Stimulated activated CD4-positive, alpha-beta T cell treated with anti-CD3 and anti-CD28 coated beads, Interleukin-1b, Interleukin-23, amount 100 ng/mL, for 4 hours (primary cell): ENCODE results near the gene KRTAP21-1.
"Not testable (repeated sequence)": the region's sequence is repeated elsewhere in the genome, so short reads cannot be mapped to it uniquely, and the experiment has no call there.

Experiments
- DNase-seq, 2 donors: peaks; one replicate each; pipeline ENCODE4 v3.0.0-alpha.2; 2020; ENCODE audit warnings: low read depth in 2 of 2

The KRTAP21-1 gene

DNA sequence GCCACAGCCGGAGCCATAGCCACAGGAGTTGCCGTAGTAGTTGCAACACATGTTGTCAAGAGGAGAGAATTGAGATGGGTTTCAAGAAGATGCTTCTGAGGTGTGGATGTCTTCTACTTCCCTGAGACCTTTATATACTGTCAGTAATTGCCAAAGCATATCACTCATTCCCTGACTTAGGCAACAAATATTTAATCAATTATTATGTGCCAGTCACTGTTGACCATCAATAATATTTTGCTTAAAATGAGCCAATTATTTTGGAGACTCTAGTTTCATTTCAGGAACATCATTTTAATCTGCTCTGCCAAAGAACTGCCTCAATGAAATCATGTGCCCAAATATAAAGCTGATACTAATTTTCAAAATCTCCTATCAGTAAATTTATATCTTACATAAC is at the start of gene KRTAP21-1:
Gene KRTAP21-1, minus strand, starts transcription at position 101 of the 400 bp plus-strand sequence. Its CDS starts 50 bp downstream, at position 51.
- not testable (repeated sequence) for DNase-seq

DNA sequence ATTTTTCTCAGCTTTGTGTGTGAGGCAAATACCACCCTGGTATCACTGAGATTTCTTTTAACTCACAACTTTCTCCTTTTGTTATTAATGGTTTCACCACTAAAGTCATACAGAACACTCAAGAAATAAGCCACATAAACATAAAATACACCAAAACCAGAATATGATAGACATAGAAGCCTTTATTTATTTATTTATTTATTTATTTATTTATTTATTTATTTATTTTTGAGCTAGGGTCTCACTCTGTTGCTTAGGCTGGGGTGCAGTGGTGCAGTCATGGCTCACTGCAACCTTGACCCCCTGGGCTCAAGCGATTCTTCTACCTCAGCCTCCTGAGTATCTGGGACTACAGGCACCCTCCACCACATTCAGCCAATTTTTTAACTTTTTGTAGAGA is 45.4 kb upstream of the KRTAP21-1 start:
- DNase-seq, result no peak

DNA sequence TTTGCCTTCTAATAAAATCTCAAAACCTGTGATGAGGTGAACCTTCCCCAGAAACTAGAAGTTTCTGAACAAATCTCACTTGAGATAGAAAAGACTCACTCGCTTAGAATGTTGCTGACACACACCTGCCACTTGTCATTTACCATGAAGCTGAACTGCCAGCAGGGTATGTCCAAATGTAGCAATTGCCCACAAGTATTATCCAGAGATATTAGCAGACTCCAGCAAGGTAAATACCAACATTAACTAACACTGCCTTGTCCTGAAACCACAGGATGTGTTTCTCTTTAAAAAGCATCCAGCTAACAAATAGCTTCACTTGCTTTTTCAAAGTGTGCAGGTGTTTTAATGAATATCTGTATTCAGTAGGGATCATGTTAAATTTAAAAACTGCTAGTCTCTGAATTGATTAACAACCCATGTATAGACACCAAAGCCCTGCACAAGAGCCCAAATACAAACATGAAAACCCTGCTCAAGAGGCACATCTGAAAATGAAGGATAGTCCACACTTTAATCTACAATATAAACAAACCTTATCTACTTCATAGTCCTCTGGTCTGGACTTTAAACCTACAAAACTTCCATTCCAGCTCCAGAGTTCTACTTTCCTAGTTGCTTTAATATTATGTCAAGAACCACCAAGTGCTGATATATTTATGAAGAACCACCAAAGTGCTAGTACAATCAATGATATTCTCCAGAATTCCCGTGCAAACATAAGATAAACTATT is 38.5 kb upstream of the KRTAP21-1 start:
- DNase-seq, result no peak

DNA sequence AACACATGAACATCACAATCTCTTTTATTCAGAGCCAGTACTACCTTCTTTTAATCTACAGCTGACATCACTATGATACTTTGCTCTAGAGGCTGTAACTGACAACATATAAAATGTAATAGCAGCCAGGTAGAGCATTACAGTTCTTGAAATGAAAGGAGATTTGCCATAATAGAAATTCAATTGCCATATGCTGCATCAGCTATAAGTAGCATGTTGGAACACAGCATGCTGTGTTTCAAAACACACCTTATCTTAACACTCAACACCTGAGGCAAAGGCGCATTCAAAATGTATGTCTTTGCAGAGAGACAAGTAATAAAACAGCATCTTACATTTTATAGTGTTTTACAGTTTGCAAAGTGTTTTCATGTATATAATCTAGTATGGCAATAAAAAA is 24.0 kb upstream of the KRTAP21-1 start:
- no peak for DNase-seq

DNA sequence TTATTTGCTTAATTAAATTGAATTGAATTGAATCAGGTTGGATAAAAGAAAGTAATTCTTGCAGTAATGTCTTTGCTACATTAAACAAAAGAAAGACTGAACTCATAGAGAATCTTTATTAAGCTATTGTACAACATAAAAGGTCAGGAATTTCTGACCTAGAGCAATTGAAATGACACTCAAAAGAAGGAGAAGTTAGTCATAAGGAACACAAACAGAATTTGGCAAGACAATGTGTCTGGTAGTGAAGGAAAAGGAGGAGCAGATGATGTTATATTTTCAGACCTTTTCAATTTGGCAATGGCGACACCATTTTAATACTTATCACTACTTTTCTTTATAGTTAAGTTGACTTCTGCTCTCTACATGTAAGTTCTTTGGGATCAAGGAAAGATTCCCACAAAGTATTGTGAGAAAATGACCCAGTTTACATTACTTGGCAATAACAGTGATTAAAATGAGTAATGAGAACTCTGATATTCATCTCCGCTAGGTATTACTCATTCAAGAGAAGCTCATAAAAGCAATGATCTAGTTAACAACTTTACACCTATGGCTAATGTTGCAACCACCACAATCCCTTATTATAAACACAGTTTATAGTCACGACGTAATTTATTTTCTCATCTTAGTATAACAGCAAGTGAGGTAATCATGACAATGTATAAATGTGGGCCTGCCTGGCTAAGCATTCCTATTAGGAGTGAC is 14.7 kb upstream of the KRTAP21-1 start:
- DNase-seq, result no peak

DNA sequence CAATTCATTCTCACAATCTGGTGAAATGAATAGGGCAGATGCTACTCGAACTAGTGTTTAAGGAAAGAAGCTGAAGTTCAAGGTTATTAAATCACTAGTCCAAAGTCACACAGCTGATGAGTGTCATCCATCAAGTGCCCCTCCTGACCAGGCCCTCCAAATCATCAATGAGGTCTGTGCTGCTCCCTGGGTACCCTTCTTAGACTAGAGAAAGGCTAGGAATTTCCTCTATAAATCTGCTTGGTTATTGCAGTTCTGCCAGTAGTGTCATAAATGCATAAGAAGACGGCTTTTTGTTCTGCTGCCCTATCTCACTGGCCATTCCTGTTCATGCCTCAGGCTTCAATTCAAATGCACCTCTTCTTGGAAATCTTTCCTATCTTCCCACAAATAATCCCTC is 5.5 kb upstream of the KRTAP21-1 start:
- no peak for DNase-seq

DNA sequence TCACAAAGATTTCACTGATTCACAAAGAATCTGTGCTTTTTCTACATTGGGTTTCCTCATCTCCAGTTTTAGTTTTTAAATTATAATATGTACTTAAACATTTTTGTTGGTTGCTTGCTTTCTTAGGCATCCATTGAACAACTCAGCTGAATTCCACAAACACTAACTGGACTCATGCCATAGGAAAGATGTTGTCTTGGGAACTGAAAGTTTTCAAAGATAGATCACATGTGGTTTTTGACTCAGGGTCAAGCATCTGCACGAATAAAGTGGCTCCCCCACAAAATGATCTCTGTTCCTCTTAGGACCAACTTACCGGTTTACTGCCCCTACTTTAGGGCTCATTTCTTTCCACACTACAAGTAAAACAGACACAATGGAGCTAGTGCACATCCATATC is 3.1 kb upstream of the KRTAP21-1 start:
- no peak for DNase-seq

DNA sequence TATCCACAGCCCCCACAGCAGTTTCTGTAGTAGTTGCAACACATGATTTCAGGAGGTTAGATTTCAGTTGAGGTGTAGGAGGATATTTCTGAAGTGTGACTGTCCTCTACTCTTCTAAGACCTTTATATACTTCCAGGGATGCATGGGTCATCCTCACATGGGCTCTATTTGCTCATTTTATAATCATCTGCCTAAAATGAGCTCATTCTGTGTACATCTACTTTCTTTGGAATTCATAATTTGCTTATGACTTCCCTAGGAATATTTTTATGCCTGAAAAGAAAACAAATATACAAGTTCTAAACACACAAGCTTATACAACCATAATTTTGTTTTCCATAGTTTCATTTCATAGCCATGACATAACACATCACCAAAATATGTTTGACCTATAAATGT is 8.1 kb downstream of the KRTAP21-1 start, which contains the start of gene KRTAP21-2:
Gene KRTAP21-2, minus strand, starts transcription at position 101 of the 400 bp plus-strand sequence. Its CDS starts 57 bp downstream, at position 44.
- DNase-seq, result no peak

DNA sequence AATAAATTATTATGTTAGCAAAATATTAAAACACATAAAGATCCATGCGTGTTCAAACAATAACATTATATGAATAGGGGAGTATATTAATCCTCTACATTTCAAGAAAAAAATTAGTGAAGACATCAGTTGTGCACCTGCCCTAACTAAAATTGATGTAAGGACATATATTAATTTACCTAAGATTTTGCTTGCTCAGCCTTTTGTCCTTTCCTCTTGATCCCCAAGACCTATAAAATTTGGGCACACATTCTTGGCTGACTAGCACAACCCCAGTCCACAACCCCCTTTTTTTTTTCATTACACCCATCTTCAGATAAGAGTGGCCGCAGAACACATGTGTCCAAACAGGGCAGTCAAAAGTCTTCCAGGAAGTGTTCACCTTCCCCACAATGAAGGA is 14.8 kb downstream of the KRTAP21-1 start:
- no peak for DNase-seq

DNA sequence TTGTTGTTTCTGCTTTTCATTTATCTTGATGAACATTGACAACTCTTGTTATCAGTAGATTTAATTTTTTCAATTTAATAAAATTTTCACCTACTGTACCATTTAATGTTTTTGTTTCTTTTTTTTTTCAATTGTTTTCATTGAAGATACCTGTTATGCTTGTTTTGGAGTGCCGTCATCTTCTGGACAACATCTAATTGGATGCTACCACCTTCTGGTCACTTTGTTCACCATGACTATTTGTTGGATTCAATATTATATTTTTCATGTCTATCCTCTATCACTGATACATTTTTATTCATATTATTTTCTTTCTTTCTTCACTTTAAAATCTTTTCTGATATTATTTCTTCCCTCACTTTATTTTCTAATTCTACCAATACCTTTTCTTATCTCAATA is 22.2 kb downstream of the KRTAP21-1 start:
- DNase-seq, result no peak

DNA sequence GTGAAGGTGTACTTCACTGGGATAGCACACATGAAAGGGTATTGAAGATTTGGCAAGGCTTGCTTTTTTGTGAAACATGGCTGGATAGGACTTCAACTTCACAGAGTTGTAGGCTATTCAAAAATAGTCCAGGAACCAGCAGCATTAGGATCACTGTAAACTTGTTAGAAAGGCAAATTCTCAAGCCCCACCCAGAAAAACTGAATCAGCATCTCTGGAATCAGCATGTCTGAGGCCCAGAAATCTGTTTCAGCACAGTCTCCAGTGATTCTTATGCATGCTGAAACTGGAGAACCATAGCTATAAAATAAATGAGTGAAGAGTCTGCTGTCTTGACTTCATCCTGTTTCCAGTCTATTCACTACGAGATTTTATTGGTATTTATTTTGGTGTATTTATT is 28.5 kb downstream of the KRTAP21-1 start:
- DNase-seq, result no peak

DNA sequence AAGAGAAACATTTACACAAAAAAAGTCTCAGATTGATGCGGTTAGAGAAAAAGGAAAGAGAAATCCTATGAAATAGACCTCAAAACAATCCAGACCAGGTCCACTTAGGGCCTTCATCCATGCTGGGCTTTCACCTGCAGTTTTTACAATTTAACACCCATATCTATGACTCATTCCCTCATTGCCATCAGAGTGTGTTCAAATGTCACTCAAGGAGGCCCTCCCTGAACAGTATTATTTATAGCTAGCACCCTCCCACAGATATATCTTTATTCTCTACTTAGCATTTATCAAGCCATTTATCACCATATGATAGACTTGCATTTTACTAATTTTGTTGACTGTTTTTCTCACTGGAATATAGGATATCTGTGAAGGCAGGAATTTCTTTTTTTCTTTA is 35.8 kb downstream of the KRTAP21-1 start:
- DNase-seq, result no peak

DNA sequence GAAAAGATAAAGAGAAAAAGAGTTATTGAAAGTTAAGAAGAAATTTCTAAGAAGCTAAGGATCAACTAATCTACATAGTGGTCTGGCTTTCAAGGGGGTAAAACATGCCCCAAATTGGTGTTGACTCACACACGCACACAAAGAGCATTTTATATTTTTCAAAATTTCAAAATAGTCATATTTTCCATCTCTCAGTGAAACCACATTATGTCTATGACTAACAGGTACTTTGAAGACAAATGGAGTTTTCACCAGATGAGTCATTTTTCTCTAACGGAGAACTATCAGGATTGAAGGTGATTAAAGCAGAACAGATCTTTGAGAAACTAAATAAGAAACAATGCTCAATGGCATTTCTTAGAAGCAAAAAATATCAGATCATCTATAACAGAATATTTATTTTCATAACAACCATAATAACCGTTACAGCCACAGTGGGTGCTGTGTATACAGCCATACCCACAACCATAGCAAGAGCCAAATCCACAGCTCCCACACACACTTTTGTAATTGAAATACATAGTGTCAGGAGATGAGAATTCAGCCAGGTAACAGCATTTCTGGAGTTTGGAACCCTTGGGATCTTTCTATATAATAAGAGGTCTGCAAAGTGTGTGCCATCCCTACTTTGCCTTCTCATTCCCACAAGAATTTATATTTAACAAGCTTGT is 36.9 kb downstream of the KRTAP21-1 start, which contains the start of gene KRTAP21-3:
Gene KRTAP21-3, minus strand, starts transcription at position 539 of the 671 bp plus-strand sequence. Its CDS starts 18 bp downstream, at position 521.
- no peak for DNase-seq

DNA sequence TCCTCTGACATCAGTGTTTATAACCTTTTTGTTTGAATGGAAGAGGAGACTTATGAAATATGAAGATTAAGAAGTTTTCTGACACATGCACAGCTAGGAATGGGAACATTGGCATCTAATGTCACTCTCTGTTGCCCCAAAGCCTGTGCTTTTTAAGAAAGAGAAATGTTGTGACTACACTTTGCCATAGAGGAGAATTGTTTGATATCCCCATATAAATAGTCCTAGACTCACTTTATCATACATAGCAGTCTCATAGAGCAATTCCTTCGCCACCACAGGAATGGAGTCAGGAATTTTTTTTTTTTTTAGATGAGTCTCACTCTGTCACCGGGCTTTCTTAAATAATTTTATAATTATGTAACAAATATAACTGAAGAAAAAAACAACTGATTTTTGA is 38.1 kb downstream of the KRTAP21-1 start:
- no peak for DNase-seq

DNA sequence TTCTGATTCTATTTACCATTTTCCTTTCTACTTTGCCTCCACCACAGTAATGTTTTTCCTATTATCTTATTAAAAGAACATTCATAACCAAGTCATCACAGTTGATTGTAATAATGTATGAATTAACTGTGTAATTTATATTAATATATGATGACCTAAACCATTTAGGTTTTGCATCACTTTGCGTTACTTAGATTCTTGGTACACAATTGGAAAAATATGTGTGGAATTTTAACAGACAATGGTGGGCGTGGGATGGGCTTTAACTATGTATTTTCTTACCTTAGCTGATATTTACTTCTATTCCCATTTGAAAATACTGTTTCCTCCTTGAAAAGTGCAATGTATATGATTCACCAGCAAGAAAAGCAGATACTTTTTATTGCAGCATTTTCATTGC is 40.3 kb downstream of the KRTAP21-1 start:
- DNase-seq, result no peak

DNA sequence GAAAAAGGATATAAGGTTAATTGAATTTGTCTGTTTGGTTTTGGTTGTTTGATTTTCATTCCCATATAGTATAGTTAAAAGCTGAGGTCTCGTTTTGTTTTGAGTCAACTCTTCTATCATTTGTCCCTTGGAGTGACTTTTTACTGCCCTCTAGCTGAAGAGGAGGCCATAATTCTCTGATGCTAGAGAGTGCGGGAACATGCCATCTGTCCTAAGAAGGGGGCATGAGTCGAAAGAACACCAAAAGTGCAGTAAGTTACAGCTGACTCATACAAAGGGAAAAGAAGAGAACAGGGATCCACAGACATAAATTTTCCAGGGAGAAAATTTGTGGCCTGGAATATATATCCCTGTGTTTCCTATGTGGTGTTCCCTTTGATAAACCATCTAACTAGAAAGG is 40.8 kb downstream of the KRTAP21-1 start:
- no peak for DNase-seq

DNA sequence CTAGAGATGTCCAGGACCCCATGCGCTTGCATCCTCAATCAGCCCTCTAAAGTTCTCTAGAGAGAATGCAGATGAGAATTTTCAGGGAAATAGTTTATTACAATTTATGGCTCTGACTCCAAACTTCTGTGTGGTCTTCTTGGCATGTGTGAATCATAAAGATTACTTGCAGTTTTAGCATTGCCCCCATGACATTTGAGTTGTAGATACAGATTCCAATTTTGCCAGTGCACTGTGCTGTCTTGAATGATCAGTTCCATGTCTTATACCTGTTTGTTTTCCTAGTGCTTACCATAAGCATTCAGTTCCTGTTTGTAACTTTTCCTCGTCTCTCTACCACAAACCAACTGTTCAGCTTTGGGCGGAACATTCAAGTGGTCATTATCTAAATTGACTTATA is 41.5 kb downstream of the KRTAP21-1 start:
- no peak for DNase-seq

DNA sequence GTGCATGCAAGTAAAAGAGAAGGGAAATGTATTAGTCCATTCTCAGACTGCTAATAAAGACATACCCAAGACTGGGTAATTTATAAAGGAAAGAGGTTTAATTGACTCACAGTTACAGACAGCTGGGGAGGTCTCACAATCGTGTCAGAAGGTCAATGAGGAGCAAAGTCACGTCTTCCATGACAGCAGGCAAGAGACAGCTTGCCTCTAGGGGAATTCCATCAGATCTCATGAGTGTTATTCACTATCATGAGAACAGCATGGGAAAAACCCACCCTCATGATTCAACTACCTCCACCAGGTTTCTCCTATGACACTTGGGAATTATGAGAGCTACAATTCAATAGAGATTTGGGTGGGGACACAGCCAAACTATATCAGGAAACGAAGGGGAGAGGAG is 44.7 kb downstream of the KRTAP21-1 start:
- DNase-seq, result no peak

DNA sequence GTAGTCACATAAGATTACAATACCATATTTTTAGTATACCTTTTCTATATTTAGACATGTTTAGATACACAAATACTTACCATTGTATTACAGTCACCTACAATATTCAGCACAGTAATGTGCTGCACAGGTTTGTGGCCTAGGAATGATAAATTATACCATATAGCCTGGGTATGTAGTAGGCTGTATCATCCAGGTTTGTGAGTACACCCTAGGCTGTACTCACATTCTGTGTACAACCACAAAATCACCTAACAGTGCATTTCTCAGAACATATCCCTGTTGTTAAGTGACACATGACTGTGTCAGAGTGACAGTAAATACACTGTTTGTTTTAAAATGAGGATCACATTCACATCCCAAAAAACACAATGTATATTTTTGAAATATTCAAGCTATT is 47.8 kb downstream of the KRTAP21-1 start:
- DNase-seq, result no peak
